Rectal smooth muscle tissue (tissue), 1 donor: ENCODE measurements around the gene HTRA2.
A peak's percentile ranks its signal among the peaks of the same experiment; 100 is the strongest.

Experiments used
- H3K27ac ChIP-seq: one replicate; pipeline ENCODE4 v1.7.0; 2013; ENCODE audit warnings: low read depth, low read length, inconsistent platforms
- H3K27me3 ChIP-seq: one replicate; pipeline ENCODE4 v1.7.0; 2013; ENCODE audit warnings: low read length; ENCODE audit not compliant: control insufficient read depth, insufficient read depth
- H3K36me3 ChIP-seq: one replicate; pipeline ENCODE4 v1.7.0; 2013; ENCODE audit warnings: low read length; ENCODE audit not compliant: control insufficient read depth, insufficient read depth
- H3K4me1 ChIP-seq: one replicate; pipeline ENCODE4 v1.7.0; 2013; ENCODE audit warnings: low read length; ENCODE audit not compliant: control insufficient read depth, insufficient read depth
- H3K4me3 ChIP-seq: one replicate; pipeline ENCODE4 v1.7.0; 2013; ENCODE audit warnings: low read length
- H3K9ac ChIP-seq: one replicate; pipeline ENCODE4 v1.7.0; 2013; ENCODE audit warnings: low read length

Gene HTRA2

GRCh38 chr2:74503506-74504475 is 25.9 kb upstream of the HTRA2 start:
- peaks cover 15% of the 10 kb centered on the region for H3K4me1 ChIP-seq
- H3K9ac ChIP-seq = no peak overlapping the region
- H3K36me3 ChIP-seq = no peaks in the 10 kb centered on the region
- peak overlapping the region; percentile 64 for H3K4me3 ChIP-seq
- H3K27ac ChIP-seq = peak overlapping the region; percentile 54
- peaks cover 20% of the 10 kb centered on the region for H3K27me3 ChIP-seq

GRCh38 chr2:74504591-74504990 is 25.1 kb upstream of the HTRA2 start:
- H3K4me1 ChIP-seq = peaks cover 12% of the 10 kb centered on the region
- H3K27me3 ChIP-seq = peaks cover 15% of the 10 kb centered on the region
- H3K36me3 ChIP-seq = no peaks in the 10 kb centered on the region
- no peak overlapping the region for H3K27ac ChIP-seq
- no peak overlapping the region for H3K4me3 ChIP-seq
- no peak overlapping the region for H3K9ac ChIP-seq

- Histone ChIP-seq H3K4me3 (peak overlapping the region; percentile 30), H3K36me3 (no peaks in the 10 kb centered on the region), H3K27me3 (peaks cover 7% of the 10 kb centered on the region), H3K27ac (no peak overlapping the region), H3K4me1 (peaks cover 12% of the 10 kb centered on the region), H3K9ac (no peak overlapping the region)
Measured at GRCh38 chr2:74505448-74506246, 24.1 kb upstream of the HTRA2 start.

GRCh38 chr2:74507145-74507925 is 22.4 kb upstream of the HTRA2 start, which contains the start of gene PCGF1:
PCGF1 (minus strand) TSS chr2:74507695; CDS start chr2:74507668, 27 bp downstream.
- peak within 1 kb of the TSS; percentile 79 for H3K9ac ChIP-seq
- no peaks in the 10 kb centered on the region for H3K36me3 ChIP-seq
- H3K4me1 ChIP-seq = peaks cover 12% of the 10 kb centered on the region
- H3K27ac ChIP-seq = peak within 1 kb of the TSS; percentile 99
- peak within 1 kb of the TSS; percentile 89 for H3K4me3 ChIP-seq
- H3K27me3 ChIP-seq = peaks cover 8% of the 10 kb centered on the region

- H3K27ac ChIP-seq = peak overlapping the region; percentile 99
- H3K27me3 ChIP-seq = peaks cover 12% of the 10 kb centered on the region
- peak overlapping the region; percentile 89 for H3K4me3 ChIP-seq
- H3K36me3 ChIP-seq = no peaks in the 10 kb centered on the region
- peaks cover 9% of the 10 kb centered on the region for H3K4me1 ChIP-seq
- peak overlapping the region; percentile 27 for H3K9ac ChIP-seq
Measured at GRCh38 chr2:74507926-74508520, 21.7 kb upstream of the HTRA2 start.

GRCh38 chr2:74510272-74510671 is 19.5 kb upstream of the HTRA2 start:
- no peak overlapping the region for H3K9ac ChIP-seq
- H3K4me3 ChIP-seq = no peak overlapping the region
- H3K27me3 ChIP-seq = peaks cover 27% of the 10 kb centered on the region
- no peaks in the 10 kb centered on the region for H3K36me3 ChIP-seq
- H3K27ac ChIP-seq = no peak overlapping the region
- H3K4me1 ChIP-seq = peaks cover 9% of the 10 kb centered on the region

- Histone ChIP-seq H3K9ac (no peak overlapping the region), H3K27ac (no peak overlapping the region), H3K27me3 (peaks cover 34% of the 10 kb centered on the region), H3K4me3 (no peak overlapping the region), H3K4me1 (peaks cover 6% of the 10 kb centered on the region), H3K36me3 (no peaks in the 10 kb centered on the region)
Measured at GRCh38 chr2:74511104-74511989, 18.4 kb upstream of the HTRA2 start.

- Histone ChIP-seq H3K27ac (no peak overlapping the region), H3K4me3 (no peak overlapping the region), H3K27me3 (peaks cover 39% of the 10 kb centered on the region), H3K9ac (no peak overlapping the region), H3K36me3 (no peaks in the 10 kb centered on the region), H3K4me1 (no peaks in the 10 kb centered on the region)
Measured at GRCh38 chr2:74512744-74513604, 16.8 kb upstream of the HTRA2 start.

- no peak overlapping the region for H3K9ac ChIP-seq
- H3K4me1 ChIP-seq = no peaks in the 10 kb centered on the region
- H3K4me3 ChIP-seq = no peak overlapping the region
- no peaks in the 10 kb centered on the region for H3K36me3 ChIP-seq
- H3K27me3 ChIP-seq = peaks cover 39% of the 10 kb centered on the region
- no peak overlapping the region for H3K27ac ChIP-seq
Measured at GRCh38 chr2:74513605-74514367, 15.9 kb upstream of the HTRA2 start.
